ENCODE results near the gene XRCC3.
A peak's percentile ranks its signal among the peaks of the same experiment; 100 is the strongest.

Gene XRCC3

DNA sequence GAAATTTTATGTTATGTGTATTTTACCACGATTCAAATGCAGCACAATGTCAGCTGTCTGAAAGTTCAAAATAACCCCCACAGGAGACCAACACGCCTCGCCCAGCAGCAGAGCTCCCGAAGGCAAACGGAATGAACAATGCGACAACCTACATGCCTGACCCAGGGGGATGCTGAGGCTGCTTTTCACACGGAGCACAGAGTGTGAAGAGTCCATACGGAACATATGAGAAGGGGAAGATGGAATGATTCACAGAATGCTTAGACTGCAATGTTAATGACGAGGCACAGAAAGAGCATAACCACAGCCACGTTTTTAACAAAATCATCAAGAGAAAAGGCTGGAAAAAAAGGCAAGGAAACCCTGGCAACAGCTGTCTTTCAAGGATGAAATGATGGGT, 22.9 kb upstream of the XRCC3 start:
- no peak for DNase-seq

DNA sequence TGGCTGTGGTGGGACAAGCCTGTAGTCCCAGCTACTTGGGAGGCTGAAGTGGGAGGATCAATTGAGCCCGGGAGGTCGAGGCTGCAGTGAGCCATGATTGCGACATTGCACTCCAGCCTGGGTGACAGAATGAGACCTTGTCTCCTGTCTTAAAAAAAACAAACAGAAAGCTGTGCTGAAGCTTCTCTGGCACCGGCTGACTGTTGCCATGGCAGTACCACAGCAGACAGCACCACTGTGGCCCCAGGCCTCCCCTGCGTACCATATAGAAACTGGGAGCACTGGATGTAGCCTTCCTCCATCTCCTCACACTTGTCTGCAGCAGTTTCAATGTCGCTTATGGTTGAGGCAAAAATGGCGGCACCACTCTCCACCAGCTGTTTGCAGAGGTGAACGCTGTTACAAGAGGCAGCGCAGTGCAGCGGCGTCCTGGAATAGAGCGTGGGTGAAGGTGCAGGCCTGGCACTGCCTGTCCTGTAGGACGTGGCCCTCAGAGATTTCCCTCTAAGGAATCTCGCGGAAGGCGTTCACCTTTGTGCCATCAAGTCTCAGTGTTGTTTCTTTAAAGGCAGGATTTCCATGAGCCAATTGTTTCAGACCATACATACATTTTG, 22.3 kb upstream of the XRCC3 start:
- DNase-seq = no peak

DNA sequence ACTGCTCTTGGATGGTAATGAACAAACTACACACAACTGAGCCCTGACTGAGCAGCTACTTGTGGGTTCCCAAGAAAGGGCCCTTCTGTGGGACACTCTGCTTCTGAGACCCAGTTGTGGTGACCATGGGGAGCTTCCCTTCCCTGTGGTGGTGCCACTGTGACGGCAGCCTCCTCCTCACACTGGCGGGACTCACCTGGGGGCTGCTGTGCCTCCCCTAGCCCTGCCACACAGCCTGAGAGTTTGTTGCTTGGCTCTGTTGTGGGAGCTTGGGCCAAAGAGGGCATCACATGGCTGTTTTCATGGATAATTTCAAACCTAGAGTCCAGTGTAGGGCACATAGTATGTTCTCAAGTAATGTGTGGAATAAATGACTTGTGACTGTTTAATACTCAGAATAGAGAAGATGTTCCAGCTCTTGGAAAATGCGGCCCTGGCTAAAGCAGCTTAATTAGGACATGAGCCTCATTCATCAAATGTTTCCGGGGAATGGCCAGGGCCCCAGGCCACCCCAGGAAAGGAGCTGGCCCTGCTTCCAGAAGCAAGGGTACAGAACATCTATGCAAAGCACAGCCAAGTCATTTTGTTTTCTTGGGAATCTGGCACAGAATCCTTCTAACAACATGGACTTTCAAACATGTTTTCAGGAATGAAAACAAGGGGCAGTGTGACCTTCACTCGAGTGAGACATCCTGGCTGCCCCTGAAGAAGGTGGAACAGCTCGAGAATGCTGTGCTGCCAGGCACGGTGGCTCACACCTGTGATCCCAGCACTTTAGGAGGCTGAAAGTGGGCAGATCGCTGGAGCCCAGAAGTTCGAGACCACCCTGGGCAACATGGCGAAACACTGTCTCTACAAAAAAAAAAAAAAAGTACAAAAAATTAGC, 21.5 kb upstream of the XRCC3 start:
- no peak for DNase-seq

DNA sequence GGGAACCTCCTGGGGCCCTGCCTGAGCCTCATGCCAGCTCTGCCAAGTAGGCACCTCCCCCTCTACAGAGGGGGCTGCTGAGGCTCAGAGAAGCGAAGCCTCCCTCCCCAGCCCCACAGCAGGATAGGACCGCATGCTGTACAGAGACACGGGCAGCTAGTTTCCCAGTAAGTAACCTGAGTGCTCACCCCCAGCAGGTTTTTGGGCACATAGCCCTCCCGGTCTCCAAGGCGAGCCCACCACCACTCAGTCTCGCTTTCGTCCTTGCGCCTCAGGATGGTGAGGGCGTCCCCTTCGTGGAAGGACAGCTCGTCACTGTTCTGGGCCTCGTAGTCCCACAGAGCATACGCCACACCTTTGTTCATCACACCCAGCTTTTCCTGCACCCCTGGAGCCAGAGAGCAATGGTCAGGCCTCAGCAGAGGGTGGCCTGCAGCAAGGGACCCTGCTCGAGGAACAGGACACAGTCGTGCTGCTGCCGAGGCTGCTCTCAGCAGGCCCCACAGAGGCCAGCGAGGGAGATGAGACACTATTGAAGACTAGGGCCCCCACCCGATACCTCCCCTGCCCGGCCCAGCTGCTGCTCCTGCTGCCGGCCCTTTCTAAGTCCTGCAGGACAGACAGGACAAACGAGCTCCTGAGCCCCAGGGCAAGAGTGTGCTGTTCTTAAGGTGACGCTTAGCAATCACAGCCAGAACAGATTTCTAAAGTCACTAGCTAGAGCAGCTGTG, 20.7 kb upstream of the XRCC3 start:
- DNase-seq = no peak

GRCh38 chr14:103735439-103735814, 20.2 kb upstream of the XRCC3 start:
- DNase-seq = no peak

DNA sequence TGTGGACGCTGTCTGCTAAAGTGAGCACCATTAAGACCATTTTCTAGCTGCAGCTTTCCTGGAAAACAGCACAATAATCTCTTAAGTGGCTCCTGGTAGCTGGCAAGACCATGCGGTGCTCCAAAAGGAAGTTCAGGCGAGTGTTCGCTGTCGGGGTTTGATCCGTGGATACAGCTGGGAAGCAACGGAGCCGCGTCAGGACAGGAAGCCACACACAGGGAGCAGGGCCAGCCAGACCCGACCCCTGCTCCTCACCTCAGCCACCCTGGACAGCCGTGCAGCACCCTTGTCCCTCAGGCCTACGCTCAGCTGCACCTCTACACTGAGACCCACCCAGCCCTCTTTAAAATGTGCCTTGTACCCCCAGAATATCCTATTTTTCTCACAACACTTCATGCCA, 19.8 kb upstream of the XRCC3 start:
- DNase-seq = no peak

GRCh38 chr14:103734081-103734888, 19.0 kb upstream of the XRCC3 start:
- no peak for DNase-seq

GRCh38 chr14:103733651-103734050, 18.4 kb upstream of the XRCC3 start:
- no peak for DNase-seq

GRCh38 chr14:103732868-103733620, 17.8 kb upstream of the XRCC3 start:
- DNase-seq = no peak

DNA sequence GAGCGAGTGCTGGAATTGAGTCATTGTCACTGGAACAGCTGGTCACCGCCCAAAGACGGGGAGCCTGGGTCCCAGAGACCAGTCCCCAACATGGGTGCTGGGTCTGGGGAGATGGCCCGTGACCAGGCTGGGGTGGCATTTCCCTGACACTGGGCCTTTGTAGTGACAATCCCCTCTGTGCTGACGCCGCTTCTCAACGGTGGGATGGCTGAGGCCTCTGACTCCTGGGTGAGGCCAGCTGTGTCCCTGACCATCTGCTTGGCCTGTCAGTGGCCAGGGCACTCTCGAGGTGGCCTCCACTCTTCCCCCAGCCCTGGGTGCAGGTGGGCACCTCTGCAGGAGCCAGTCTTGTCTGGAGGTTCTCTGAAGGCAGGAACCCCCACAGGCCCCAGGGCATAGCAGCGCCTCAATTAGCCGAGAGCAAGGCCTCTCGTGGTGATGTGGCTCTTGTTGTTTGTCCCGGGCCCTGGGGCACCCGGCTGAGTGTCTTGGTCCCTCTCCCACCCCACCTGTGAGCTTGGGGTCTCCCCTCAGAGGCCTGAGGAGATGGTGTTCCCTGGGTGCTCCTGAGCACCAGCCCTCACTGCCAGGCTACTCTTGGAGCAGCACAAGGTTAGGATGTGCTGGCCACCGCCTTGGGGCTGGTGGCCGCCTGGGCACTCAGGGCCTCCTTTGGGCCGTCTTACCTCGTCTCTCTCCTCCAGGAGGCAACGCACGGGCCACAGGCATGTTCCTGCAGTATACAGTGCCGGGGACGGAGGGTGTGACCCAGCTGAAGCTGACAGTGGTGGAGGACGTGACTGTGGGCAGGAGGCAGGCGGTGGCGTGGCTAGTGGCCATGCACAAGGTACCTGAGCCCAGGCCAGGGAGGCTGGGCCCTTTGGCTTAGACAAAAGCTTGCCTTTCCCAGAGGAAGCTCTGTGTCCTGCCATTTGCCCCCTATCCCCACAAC, 16.9 kb upstream of the XRCC3 start:
- no peak for DNase-seq

GRCh38 chr14:103731481-103731880, 16.2 kb upstream of the XRCC3 start:
- DNase-seq = no peak

DNA sequence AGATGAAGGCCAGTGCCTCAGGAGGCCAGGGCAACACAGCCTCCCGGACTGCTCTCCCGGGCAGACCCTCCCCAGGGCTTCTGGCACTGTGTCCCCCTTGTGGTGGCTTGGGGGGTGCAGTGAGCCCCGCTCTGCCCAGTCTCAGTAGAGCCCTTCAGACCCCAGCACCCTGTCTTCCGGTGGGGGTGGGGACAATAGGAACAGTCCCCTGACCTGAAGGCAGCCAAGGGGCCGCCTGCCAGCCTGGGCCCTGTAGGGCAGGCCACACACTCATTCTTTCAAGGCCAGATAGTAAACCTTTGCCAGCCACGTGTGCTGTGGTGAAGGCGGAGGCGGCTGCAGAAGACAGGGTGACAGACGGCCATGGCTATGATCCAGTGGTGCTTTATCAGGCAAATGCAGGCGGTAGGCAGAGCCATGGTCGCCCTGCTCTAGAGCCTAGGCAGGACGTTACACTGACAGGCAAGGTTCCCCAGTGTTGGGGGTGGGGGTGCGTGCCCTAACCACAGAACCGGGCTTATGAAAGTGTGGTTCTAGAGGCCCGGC, 15.3 kb upstream of the XRCC3 start:
- DNase-seq = no peak

- DNase-seq = no peak
Measured at GRCh38 chr14:103729496-103730448, 14.5 kb upstream of the XRCC3 start.

- no peak for DNase-seq
Measured at GRCh38 chr14:103728721-103729120, 13.5 kb upstream of the XRCC3 start.

GRCh38 chr14:103728141-103728540, 12.9 kb upstream of the XRCC3 start:
- no peak for DNase-seq

DNA sequence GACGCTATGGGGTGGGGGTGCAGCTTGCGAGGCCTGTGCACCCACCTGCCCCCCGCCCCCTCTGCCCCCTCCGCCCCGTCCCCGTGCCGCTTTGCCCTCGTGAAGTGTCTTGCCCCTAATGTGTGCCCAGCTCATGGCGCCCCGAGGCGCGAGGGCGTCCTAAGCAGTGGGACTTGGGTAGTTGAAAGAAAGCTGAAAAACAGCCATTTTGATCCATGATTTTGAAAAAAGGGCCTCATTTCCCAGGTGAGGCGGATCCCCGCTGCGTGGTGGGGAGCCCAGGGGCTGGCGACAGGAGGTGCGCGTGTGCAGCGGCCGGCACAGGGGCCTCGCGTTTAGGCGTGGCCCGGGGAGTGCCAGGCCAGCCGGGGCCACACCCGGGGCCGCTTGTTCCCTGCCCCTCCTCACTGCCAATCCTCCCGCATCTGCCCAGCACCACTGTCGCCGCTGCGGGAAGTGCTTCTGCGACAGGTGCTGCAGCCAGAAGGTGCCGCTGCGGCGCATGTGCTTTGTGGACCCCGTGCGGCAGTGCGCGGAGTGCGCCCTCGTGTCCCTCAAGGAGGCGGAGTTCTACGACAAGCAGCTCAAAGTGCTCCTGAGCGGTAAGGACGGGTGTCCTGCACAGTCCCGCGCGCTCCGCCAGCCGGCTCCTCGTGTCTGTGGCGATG, 12.2 kb upstream of the XRCC3 start:
- DNase-seq = peak; percentile 76

GRCh38 chr14:103726474-103726873, 11.2 kb upstream of the XRCC3 start:
- no peak for DNase-seq

- no peak for DNase-seq
Measured at GRCh38 chr14:103725739-103726395, 10.6 kb upstream of the XRCC3 start.
